ENCODE results near the gene GPHN. TPM values are rescaled to one million over a fixed set of nuclear protein-coding genes. Genes with fewer than 3 reads are reported as not detected.
"Not testable (repeated sequence)": the region's sequence is repeated elsewhere in the genome, so short reads cannot be mapped to it uniquely, and the experiment has no call there.

GPHN gene
- total RNA-seq, 2 donors from 2014 or later = 18.1 to 21.2 TPM

DNA sequence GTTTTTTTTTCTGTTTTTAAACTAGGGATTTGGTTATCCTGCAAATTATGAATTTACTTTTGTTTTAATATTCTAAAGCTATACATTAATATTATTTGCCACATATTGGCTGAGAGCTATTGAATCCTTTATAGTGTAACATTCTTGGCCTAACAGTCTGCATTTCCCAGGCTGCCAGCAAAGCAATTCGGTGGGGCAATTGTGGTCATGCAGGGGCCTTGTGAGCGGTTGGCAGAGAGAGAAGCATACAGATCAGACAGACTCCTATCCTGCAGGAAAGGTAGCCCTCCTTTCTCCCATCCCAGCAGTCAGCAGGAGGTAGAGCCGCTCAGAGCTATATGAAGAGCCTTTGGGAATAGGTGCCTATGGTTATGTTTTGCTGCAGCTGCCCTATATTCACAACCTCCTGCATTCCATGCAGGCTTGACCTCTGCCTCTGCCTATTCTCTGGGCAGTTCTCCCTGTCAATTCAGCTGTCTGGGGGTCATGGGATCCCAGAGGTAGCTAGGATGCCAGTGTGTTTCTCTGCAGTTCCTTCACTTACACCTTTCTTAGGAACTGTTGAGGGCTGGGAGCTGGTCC, 144.7 kb downstream of the GPHN start:
- Mint-ChIP-seq H3K4me1 (ENCODE audit: low read depth) (peaks cover 17% of the 10 kb centered on the region), H3K36me3 (ENCODE audit: insufficient read depth in 2 of 2) (peaks cover 7 to 8% of the 10 kb centered on the region in 2 donors), H3K4me3 (no peak overlapping the region), H3K9me3 (peaks cover 2 to 10% of the 10 kb centered on the region in 2 donors), H3K27ac (no peak overlapping the region), H3K27me3 (ENCODE audit: low read depth) (no peaks in the 10 kb centered on the region)
- ATAC-seq (replicated peaks in 1 of 2) = no peak
- DNase-seq = no peak

DNA sequence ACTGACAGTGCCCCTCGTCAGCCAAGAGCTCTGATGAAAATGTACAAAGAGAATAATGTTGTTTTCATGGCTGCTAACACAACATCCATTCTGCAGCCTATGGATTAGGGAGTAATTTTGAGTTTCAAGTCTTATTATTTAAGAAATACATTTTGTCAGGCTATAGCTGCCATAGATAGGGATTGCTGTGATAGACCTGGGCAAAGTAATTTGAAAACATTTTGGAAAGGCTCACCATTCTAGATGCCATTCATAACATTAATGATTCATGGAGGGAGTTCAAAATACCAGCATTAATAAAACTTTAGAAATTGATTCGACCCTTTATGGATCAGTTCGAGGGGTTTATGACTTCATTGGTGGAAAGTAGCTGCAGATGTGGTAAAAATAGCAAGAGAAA, 149.8 kb downstream of the GPHN start:
- Mint-ChIP-seq H3K4me3 (no peak overlapping the region), H3K36me3 (ENCODE audit: insufficient read depth in 2 of 2) (peaks cover 15 to 19% of the 10 kb centered on the region in 2 donors), H3K27me3 (ENCODE audit: low read depth) (no peaks in the 10 kb centered on the region), H3K9me3 (peaks cover 8 to 16% of the 10 kb centered on the region in 2 donors), H3K4me1 (ENCODE audit: low read depth) (no peaks in the 10 kb centered on the region), H3K27ac (no peak overlapping the region)
- ATAC-seq (replicated peaks in 1 of 2) = no peak
- no peak for DNase-seq

DNA sequence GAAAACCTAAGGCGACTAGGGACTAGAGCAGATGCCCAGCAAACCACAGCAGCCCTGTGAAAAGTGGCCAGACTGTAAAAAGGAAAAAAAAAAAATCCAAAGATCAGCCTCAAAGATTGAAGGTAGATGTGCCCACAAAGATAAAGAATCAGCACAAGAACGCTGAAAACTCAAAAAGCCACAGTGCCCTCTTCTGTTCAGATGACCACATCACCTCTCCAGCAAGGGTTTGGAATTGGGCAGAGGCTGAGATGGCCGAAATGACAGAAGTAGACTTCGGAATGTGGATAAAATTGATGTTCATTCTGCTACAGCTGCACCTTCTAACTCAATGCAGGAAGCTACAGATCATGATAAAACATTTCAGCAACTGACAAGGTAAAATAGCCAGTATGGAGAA, 154.4 kb downstream of the GPHN start:
- H3K4me3 Mint-ChIP-seq = no peak overlapping the region
- no peaks in the 10 kb centered on the region for H3K27me3 Mint-ChIP-seq (ENCODE audit: low read depth)
- no peak for ATAC-seq (replicated peaks in 1 of 2)
- DNase-seq = no peak
- H3K9me3 Mint-ChIP-seq = peaks cover 14 to 15% of the 10 kb centered on the region in 2 donors
- no peak overlapping the region for H3K27ac Mint-ChIP-seq
- peaks cover 11 to 26% of the 10 kb centered on the region in 2 donors for H3K36me3 Mint-ChIP-seq (ENCODE audit: insufficient read depth in 2 of 2)
- no peaks in the 10 kb centered on the region for H3K4me1 Mint-ChIP-seq (ENCODE audit: low read depth)

DNA sequence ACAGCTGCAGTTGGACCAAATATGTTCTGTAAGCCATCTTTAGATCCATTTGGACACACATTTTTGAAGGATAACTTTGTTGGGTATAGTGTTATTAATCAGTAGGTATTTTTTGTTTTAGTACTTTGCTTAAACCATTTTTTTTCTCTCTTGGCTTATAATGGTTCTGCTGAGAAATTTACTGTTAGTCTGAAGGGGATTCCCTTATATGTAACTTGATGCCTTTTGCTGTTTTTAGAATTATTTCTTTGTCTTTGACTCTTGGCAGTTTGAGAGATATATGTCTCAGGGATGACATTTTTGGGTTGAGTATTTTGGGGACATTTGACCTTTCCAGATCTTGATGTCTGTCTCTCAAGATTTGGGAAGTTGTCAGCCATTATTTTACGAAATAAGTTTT, 169.8 kb downstream of the GPHN start:
- peaks cover 25 to 48% of the 10 kb centered on the region in 2 donors for H3K36me3 Mint-ChIP-seq (ENCODE audit: insufficient read depth in 2 of 2)
- ATAC-seq (replicated peaks in 1 of 2) = no peak

DNA sequence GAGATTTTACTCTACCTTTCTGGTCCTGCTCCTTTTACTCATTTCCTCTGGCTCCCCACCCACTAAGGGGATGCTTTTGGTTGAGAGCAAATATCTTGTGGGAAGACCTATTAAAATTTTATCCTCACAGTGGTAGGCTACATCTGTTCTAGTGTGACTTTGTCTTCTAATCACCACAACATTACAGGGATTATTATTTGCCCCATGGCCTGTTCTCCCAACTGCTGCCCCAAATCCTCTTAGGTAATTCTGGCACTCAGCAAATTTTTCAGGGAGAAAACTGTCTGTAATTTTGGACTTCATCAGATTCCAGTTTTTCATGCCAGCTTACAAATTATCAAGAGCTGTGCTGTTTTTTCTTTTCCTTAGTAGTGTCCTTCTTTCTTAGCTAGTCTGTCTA, 172.3 kb downstream of the GPHN start:
- no peak overlapping the region for H3K4me3 Mint-ChIP-seq
- no peak for DNase-seq
- H3K4me1 Mint-ChIP-seq (ENCODE audit: low read depth) = no peaks in the 10 kb centered on the region
- no peak for ATAC-seq (replicated peaks in 1 of 2)
- H3K9me3 Mint-ChIP-seq = peaks cover 17 to 21% of the 10 kb centered on the region in 2 donors
- no peaks in the 10 kb centered on the region for H3K27me3 Mint-ChIP-seq (ENCODE audit: low read depth)
- peaks cover 21 to 40% of the 10 kb centered on the region in 2 donors for H3K36me3 Mint-ChIP-seq (ENCODE audit: insufficient read depth in 2 of 2)
- no peak overlapping the region for H3K27ac Mint-ChIP-seq

More for the DNA sequence above, 169.8 kb downstream of the GPHN start:
- DNase-seq = no peak
- H3K4me3 Mint-ChIP-seq = no peak overlapping the region
- H3K27ac Mint-ChIP-seq = no peak overlapping the region
- H3K4me1 Mint-ChIP-seq (ENCODE audit: low read depth) = peaks cover 5% of the 10 kb centered on the region
- no peaks in the 10 kb centered on the region for H3K27me3 Mint-ChIP-seq (ENCODE audit: low read depth)
- H3K9me3 Mint-ChIP-seq = peaks cover 21 to 25% of the 10 kb centered on the region in 2 donors

DNA sequence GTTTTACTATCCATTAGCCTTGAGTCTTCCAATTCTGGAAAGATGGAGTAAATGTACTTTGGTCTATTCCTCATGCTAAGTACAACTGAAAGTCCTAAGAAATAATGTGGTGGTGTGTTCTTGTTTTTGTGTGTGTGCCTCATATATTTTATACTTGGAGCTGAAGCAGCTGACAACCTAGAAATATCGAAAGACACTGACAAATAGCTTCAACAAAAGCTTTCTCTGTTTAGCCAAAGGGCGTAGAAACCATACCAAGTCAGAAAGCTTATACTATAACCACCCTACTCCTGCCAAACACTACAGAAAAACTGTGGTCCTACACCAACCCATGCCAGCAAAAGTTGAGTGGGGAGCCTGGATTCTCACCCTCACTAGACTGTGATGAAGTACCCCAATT, 188.4 kb downstream of the GPHN start:
- no peaks in the 10 kb centered on the region for H3K27me3 Mint-ChIP-seq (ENCODE audit: low read depth)
- ATAC-seq (replicated peaks in 1 of 2) (no peak), DNase-seq (no peak)
- H3K4me3 Mint-ChIP-seq = no peak overlapping the region
- no peak overlapping the region for H3K27ac Mint-ChIP-seq
- no peaks in the 10 kb centered on the region for H3K4me1 Mint-ChIP-seq (ENCODE audit: low read depth)
- H3K36me3 Mint-ChIP-seq (ENCODE audit: insufficient read depth in 2 of 2) = peaks cover 1 to 5% of the 10 kb centered on the region in 2 donors
- peaks cover 0 to 1% of the 10 kb centered on the region in 2 donors for H3K9me3 Mint-ChIP-seq

DNA sequence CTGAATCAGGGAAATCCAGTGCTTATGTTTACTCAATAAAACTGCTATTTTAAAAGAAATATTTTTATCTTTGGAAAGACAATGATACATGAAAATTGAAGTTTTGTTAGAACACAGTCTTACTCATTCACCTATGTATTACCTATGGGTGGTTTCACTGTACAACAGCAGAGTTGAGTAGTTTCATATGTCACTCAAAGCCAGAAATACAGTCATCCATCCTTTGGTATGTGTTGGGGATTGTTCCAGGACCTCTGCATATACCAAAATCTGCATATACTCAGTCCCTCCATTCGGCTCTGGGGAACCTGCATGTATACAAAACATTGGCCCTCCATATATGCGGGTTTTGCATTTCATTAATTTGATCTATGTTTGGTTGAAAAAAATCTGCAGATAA, 190.6 kb downstream of the GPHN start:
- H3K27me3 Mint-ChIP-seq (ENCODE audit: low read depth) = no peaks in the 10 kb centered on the region
- ATAC-seq (replicated peaks in 1 of 2) = peak; percentile 67 to 72
- no peak overlapping the region for H3K4me3 Mint-ChIP-seq
- H3K36me3 Mint-ChIP-seq (ENCODE audit: insufficient read depth in 2 of 2) = peaks cover 4 to 7% of the 10 kb centered on the region in 2 donors
- H3K27ac Mint-ChIP-seq = no peak overlapping the region
- no peaks in the 10 kb centered on the region for H3K4me1 Mint-ChIP-seq (ENCODE audit: low read depth)
- no peak for DNase-seq
- H3K9me3 Mint-ChIP-seq = peaks cover 3 to 6% of the 10 kb centered on the region in 2 donors

DNA sequence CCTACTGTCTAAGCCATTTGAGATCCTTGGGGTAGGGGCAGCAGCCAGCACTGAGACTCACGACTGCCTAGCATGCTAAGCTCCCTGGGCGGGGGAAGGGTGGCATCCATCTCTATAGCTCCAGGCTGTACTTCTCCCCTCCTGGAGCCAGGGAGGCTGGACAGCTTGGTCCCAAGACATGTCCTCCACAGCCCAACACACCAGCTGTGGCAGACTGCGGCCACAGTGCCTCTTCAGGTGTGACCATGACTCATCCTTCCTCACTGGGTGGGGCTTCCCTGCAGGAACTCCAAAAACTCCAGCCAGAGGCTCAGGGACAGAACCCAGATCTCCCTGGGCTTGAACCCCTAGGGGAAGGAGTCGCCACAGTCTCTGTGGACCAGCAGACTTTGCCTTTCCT, 193.9 kb downstream of the GPHN start:
- Mint-ChIP-seq H3K4me1 (ENCODE audit: low read depth) (no peaks in the 10 kb centered on the region), H3K27ac (no peak overlapping the region), H3K4me3 (no peak overlapping the region), H3K36me3 (ENCODE audit: insufficient read depth in 2 of 2) (peaks cover 6 to 10% of the 10 kb centered on the region in 2 donors), H3K9me3 (peaks cover 20 to 22% of the 10 kb centered on the region in 2 donors), H3K27me3 (ENCODE audit: low read depth) (no peaks in the 10 kb centered on the region)
- DNase-seq (no peak), ATAC-seq (replicated peaks in 1 of 2) (no peak)

DNA sequence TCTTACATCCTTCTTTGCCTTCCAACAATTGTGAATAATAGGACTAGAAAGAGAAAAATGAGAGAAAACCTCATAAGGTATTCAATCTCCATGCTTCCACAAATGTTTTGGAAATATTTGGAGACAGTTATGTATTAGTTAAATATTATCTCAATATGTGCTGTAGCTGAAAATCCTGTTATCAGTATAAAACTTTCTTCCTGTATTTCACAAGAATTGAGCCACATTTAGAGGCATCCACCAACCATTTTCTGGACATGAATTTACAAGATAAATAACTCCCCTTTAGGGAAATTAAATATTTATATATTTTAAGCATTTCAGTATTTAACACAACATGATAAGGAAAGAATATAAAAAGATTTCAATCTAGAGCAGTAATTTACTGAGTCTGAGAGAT, 200.3 kb downstream of the GPHN start:
- Mint-ChIP-seq H3K27ac (no peak overlapping the region), H3K4me3 (no peak overlapping the region), H3K27me3 (ENCODE audit: low read depth) (no peaks in the 10 kb centered on the region), H3K9me3 (peaks cover 16 to 23% of the 10 kb centered on the region in 2 donors), H3K4me1 (ENCODE audit: low read depth) (no peaks in the 10 kb centered on the region), H3K36me3 (ENCODE audit: insufficient read depth in 2 of 2) (peaks cover 6 to 8% of the 10 kb centered on the region in 2 donors)
- DNase-seq = no peak
- no peak for ATAC-seq (replicated peaks in 1 of 2)

DNA sequence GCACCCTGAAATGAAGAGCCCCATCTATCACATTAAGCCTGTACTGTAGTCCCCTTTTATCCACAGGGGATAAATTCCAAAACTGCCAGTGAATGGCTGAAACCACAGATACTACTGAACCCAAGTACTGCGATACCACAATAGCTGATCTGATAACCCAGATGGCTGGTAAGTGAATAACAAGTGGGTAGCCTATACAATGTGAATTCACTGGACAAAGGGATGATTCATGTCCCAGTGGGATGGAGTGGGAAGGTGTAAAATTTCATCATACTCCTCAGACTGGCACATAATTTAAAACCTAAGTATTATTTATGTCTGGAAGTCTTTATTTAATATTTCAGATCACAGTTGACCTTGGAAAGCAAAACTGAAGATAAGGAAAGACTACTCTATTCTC, 201.3 kb downstream of the GPHN start:
- H3K9me3 Mint-ChIP-seq = peaks cover 15 to 20% of the 10 kb centered on the region in 2 donors
- no peaks in the 10 kb centered on the region for H3K27me3 Mint-ChIP-seq (ENCODE audit: low read depth)
- H3K4me1 Mint-ChIP-seq (ENCODE audit: low read depth) = peaks cover 4% of the 10 kb centered on the region
- no peak overlapping the region for H3K4me3 Mint-ChIP-seq
- H3K27ac Mint-ChIP-seq = no peak overlapping the region
- H3K36me3 Mint-ChIP-seq (ENCODE audit: insufficient read depth in 2 of 2) = peaks cover 7 to 17% of the 10 kb centered on the region in 2 donors
- no peak for ATAC-seq (replicated peaks in 1 of 2)
- no peak for DNase-seq

DNA sequence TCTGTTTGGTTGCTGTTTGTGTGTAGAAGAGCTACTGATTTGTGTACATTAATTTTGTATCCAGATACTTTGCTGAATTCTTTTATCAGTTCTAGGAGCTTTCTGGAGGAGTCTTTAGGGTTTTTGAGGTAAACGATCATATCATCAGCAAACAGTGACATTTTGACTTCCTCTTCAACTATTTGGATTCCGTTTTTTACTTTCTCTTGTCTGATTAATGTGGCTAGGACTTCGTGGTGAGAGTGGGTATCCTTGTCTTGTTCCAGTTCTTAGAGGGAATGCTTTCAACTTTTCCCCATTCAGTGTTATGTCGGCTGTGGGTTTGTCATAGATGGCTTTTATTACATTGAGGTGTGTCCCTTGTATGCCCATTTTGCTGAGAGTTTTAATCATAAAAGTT, 206.3 kb downstream of the GPHN start:
- H3K9me3 Mint-ChIP-seq; ATAC-seq (replicated peaks in 1 of 2); DNase-seq; H3K27me3 Mint-ChIP-seq (ENCODE audit: low read depth); H3K27ac Mint-ChIP-seq: not testable (repeated sequence)
- peaks cover 30% of the 10 kb centered on the region for H3K4me1 Mint-ChIP-seq (ENCODE audit: low read depth)
- peak overlapping the region in 1 of 2 donors; percentile 4 for H3K4me3 Mint-ChIP-seq
- peaks cover 7 to 18% of the 10 kb centered on the region in 2 donors for H3K36me3 Mint-ChIP-seq (ENCODE audit: insufficient read depth in 2 of 2)

DNA sequence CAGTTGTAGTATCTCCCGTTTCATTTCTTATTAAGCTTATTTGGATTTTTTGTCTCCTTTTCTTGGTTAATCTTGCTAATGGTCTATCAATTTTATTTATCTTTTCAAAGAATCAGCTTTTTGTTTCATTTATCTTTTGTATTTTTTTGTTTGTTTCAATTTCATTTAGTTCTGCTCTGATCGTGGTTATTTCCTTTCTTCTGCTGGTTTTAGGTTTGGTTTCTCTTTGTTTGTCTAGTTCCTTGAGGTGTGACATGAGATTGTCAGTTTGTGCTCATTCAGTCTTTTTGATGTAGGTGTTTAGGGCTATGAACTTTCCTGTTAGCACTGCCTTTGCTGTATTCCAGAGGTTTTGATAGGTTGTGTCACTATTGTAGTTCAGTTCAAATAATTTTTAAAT, 207.4 kb downstream of the GPHN start:
- not testable (repeated sequence) for ATAC-seq (replicated peaks in 1 of 2); H3K27me3 Mint-ChIP-seq (ENCODE audit: low read depth); DNase-seq; H3K9me3 Mint-ChIP-seq
- H3K4me1 Mint-ChIP-seq (ENCODE audit: low read depth) = peaks cover 30% of the 10 kb centered on the region
- H3K4me3 Mint-ChIP-seq = peak overlapping the region; percentile 9 to 42
- H3K27ac Mint-ChIP-seq = peak overlapping the region; percentile 2
- peaks cover 7 to 22% of the 10 kb centered on the region in 2 donors for H3K36me3 Mint-ChIP-seq (ENCODE audit: insufficient read depth in 2 of 2)

DNA sequence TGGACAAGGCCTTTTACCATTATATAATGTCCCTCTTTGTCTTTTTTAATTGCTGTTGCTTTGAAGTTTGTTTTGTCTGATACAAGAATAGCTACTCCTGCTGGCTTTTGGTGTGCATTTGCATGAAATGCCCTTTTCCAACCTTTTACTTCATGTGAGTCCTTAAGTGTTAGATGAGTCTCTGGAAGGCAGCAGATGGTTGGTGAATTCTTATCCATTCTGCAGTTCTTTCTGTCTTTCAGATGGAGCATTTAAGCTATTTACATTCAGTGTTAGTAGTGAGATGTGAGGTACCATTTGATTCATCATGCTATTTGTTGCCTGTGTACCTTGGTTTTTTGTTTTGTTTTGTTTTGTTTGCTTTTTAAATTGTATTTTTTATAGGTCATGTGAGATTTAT, 208.3 kb downstream of the GPHN start:
- DNase-seq = no peak
- Mint-ChIP-seq H3K27me3 (ENCODE audit: low read depth) (no peaks in the 10 kb centered on the region), H3K9me3 (peaks cover 7 to 8% of the 10 kb centered on the region in 2 donors), H3K27ac (peak overlapping the region; percentile 48), H3K4me1 (ENCODE audit: low read depth) (peaks cover 30% of the 10 kb centered on the region), H3K36me3 (ENCODE audit: insufficient read depth in 2 of 2) (peaks cover 7 to 22% of the 10 kb centered on the region in 2 donors), H3K4me3 (peak overlapping the region in 1 of 2 donors; percentile 1)
- no peak for ATAC-seq (replicated peaks in 1 of 2)

DNA sequence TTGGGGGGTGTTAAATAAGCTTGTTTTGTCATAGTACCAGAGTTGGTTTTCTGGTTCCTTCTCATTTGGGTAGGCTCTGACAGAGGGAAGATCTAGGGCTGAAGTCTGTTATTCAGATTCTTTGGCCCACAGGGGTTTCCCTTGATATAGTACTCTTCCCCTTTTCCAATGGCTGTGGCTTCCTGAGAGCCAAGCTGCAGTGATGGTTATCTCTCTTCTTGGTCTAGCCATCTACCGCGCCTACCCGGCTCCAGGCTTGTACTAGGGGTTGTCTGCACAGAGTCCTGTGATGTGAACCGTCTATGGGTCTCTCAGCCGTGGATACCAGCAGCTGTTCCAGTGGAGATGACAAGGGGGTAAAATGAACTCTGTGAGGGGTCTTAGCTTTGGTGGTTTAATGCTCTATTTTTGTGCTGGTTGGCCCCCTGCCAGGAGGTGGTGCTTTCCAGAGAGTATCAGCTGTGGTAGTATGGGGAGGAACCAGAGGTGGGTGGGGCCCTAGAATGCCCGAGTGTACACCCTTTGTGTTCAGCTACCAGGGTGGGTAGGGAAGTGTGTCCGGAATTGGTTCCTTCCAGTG, 209.7 kb downstream of the GPHN start:
- Mint-ChIP-seq H3K27me3 (ENCODE audit: low read depth) (no peaks in the 10 kb centered on the region), H3K36me3 (ENCODE audit: insufficient read depth in 2 of 2) (peaks cover 4 to 22% of the 10 kb centered on the region in 2 donors), H3K9me3 (peaks cover 6 to 7% of the 10 kb centered on the region in 2 donors), H3K4me1 (ENCODE audit: low read depth) (peaks cover 30% of the 10 kb centered on the region), H3K4me3 (no peak overlapping the region), H3K27ac (no peak overlapping the region)
- DNase-seq (no peak), ATAC-seq (replicated peaks in 1 of 2) (no peak)

All from activated T-cell treated with anti-CD3 and anti-CD28 coated beads, Interleukin-2, amount 50 U/mL, for 72 hours (primary cell).